SK-N-SH treated with all-trans-retinoic acid at 6 μM for 48 hours (cell line): ENCODE data around the gene TAS1R1.

ENCODE experiments used
- PATZ1 ChIP-seq: fragments of 250-450 bp; sonication (Bioruptor Pico); IDR thresholded peaks from 2 replicates; pipeline ENCODE4 v1.8.0; 2020; ENCODE audit warnings: mild to moderate bottlenecking, moderate library complexity, borderline replicate concordance
- ZFP3 ChIP-seq: fragments of 250-450 bp; sonication (Bioruptor Pico); IDR thresholded peaks from 2 replicates; pipeline ENCODE4 v1.5.0; 2020; ENCODE audit warnings: mild to moderate bottlenecking, moderate library complexity

GRCh38 chr1:6588128-6588892 is 33.2 kb downstream of the TAS1R1 start:
- TF ChIP-seq ZFP3 (CRISPR knock-in tag) (no peak), PATZ1 (CRISPR knock-in tag) (no peak)
